ENCODE measurements around the gene ARHGAP32.

DNA sequence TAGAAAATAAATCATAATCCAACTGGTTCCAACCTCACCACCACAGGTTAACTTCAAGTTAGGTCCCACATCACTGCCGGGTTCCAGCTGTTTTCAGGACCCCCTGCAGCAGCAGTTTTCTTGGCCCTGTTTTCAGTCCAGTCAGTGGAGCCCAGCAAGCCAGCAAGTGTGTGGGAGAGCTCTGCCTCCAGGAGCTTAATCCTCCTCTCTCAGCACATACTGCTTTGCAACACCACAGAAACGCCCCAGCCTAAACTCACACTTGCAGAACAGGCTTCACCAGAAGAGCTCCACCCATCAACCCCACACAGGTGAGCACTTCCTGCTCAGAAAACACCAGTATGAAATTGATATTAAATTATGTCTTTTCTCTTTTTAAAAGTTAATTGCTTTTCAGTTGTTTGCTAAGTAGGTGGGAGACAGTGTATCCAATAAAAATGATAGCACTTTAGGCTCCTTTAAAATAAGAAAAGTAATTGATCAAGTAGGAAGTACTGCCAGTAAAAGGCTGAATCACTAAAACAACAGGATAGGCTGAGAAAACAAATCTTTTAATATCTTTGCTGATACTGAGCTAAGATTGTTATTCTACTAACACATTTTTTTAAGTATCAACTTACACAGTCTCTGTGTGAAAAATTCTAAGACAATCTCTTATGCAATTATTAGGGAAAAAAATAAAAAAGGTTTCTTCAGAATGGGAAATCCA lies 168.0 kb downstream of the ARHGAP32 start:
- TF ChIP-seq, protein P1, sequence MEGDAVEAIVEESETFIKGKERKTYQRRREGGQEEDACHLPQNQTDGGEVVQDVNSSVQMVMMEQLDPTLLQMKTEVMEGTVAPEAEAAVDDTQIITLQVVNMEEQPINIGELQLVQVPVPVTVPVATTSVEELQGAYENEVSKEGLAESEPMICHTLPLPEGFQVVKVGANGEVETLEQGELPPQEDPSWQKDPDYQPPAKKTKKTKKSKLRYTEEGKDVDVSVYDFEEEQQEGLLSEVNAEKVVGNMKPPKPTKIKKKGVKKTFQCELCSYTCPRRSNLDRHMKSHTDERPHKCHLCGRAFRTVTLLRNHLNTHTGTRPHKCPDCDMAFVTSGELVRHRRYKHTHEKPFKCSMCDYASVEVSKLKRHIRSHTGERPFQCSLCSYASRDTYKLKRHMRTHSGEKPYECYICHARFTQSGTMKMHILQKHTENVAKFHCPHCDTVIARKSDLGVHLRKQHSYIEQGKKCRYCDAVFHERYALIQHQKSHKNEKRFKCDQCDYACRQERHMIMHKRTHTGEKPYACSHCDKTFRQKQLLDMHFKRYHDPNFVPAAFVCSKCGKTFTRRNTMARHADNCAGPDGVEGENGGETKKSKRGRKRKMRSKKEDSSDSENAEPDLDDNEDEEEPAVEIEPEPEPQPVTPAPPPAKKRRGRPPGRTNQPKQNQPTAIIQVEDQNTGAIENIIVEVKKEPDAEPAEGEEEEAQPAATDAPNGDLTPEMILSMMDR (IDR thresholded peaks at IDR 0.05) = no peak
- no peak for TF ChIP-seq POLR2A (IDR thresholded peaks at IDR 0.05)

Measured in lower leg skin (tissue), 3 donors.